Fibroblast of lung (primary cell): ENCODE data around the gene JAKMIP1. TPM values are rescaled to one million over a fixed set of nuclear protein-coding genes. Genes with fewer than 3 reads are reported as not detected.

Experiments
- DNase-seq, 2 donors: peaks; one replicate each; pipeline versions ENCODE4 v3.0.0 to v3.0.0-alpha.2; 2010; ENCODE audit warnings: low read depth in 2 of 2
- H2AFZ ChIP-seq: 2 replicates; pipeline ENCODE4 v1.5.1; 2012; ENCODE audit warnings: low read length, control low read depth, inconsistent platforms
- H3K27ac ChIP-seq: 2 replicates; pipeline ENCODE4 v1.5.1; 2011; ENCODE audit warnings: low read length, control low read depth; ENCODE audit not compliant: insufficient read depth
- H3K27me3 ChIP-seq: 2 replicates; pipeline ENCODE4 v1.5.1; 2011; ENCODE audit warnings: mild to moderate bottlenecking, low read length; ENCODE audit not compliant: control insufficient read depth, insufficient read depth
- H3K36me3 ChIP-seq: 2 replicates; pipeline ENCODE4 v1.5.1; 2011; ENCODE audit warnings: low read length; ENCODE audit not compliant: control insufficient read depth, insufficient read depth
- H3K4me1 ChIP-seq: 2 replicates; pipeline ENCODE4 v1.5.1; 2011; ENCODE audit warnings: low read length; ENCODE audit not compliant: control insufficient read depth, insufficient read depth; ENCODE audit errors: extremely low read depth
- H3K4me2 ChIP-seq: 2 replicates; pipeline ENCODE4 v1.5.1; 2011; ENCODE audit warnings: low read length, control low read depth; ENCODE audit not compliant: insufficient read depth; ENCODE audit errors: extremely low read depth
- H3K4me3 ChIP-seq, 4 experiments: fragments of 200-600 bp in 1 of 4; sonication (generic) in 1 of 4; replicated peaks in 1 of 4; 2 replicates each; pipeline ENCODE4 v1.5.1; 2011 to 2016; ENCODE audit warnings: low read length in 4 of 4, low read depth in 3 of 4, mild to moderate bottlenecking in 3 of 4, control low read depth in 2 of 4, inconsistent platforms in 1 of 4, mixed read lengths in 1 of 4; ENCODE audit not compliant: insufficient read depth in 1 of 4; ENCODE audit errors: control extremely low read depth in 1 of 4
- H3K79me2 ChIP-seq: 2 replicates; pipeline ENCODE4 v1.5.1; 2012; ENCODE audit warnings: mild to moderate bottlenecking, low read length, inconsistent platforms; ENCODE audit not compliant: control insufficient read depth, insufficient read depth
- H3K9ac ChIP-seq: 2 replicates; pipeline ENCODE4 v1.5.1; 2011; ENCODE audit warnings: mild to moderate bottlenecking, low read length, control low read depth; ENCODE audit not compliant: insufficient read depth
- H3K9me3 ChIP-seq: 2 replicates; pipeline ENCODE4 v1.5.1; 2012; ENCODE audit warnings: low read depth, low read length; ENCODE audit not compliant: control insufficient read depth, insufficient read depth
- H4K20me1 ChIP-seq: 2 replicates; pipeline ENCODE4 v1.5.1; 2011; ENCODE audit warnings: low read length; ENCODE audit not compliant: control insufficient read depth, insufficient read depth; ENCODE audit errors: extremely low read depth
- CTCF ChIP-seq, 2 donors: IDR thresholded peaks in 1 of 2; conservative IDR thresholded peaks in 1 of 2; 1 replicate in 1 of 2; 2 replicates in 1 of 2; pipeline ENCODE4 v1.5.1; 2011 to 2012; ENCODE audit warnings: low read length in 2 of 2, control low read depth in 1 of 2, inconsistent platforms in 1 of 2, low read depth in 1 of 2, mild to moderate bottlenecking in 1 of 2
- EZH2 ChIP-seq: IDR thresholded peaks from 2 replicates; pipeline ENCODE4 v1.5.1; 2012; ENCODE audit warnings: low read length, control low read depth, mild to moderate bottlenecking; ENCODE audit errors: missing control alignments
- polyA plus RNA-seq, 2 donors: library from polyadenylated mRNA; depleted of rRNA in 1 of 2; stranded (reverse) in 1 of 2; unstranded in 1 of 2; fragments of >200 nt; gene quantifications; 2 replicates each; pipeline ENCODE4 v1.2.1, GENCODE V29; 2011 to 2012; ENCODE audit warnings: missing spikeins in 1 of 2
- total RNA-seq: library from RNA; depleted of rRNA; stranded (reverse); fragments of >200 nt; gene quantifications from 2 replicates; pipeline ENCODE4 v1.2.1, GENCODE V29; 2014

The JAKMIP1 gene
- total and polyA plus RNA-seq, 2 donors (not counting 1 experiment from before 2014, with no cell fraction given) = not detected

GRCh38 chr4:6197433-6198174 is 2.7 kb downstream of the JAKMIP1 start:
- TF ChIP-seq EZH2 = no peak
- TF ChIP-seq CTCF (conservative IDR thresholded peaks at IDR 0.05 in 1 of 2, IDR thresholded peaks at IDR 0.05 in 1 of 2; ENCODE audit: low read depth in 1 of 2, low read length in 2 of 2) = no peak
- Histone ChIP-seq H3K9ac (no peak overlapping the region), H3K4me3 (no peak overlapping the region), H3K27ac (no peak overlapping the region), H3K4me1 (no peaks in the 10 kb centered on the region), H3K79me2 (no peaks in the 10 kb centered on the region), H3K4me2 (no peak overlapping the region), H3K27me3 (peaks cover 7% of the 10 kb centered on the region), H3K36me3 (no peaks in the 10 kb centered on the region), H4K20me1 (no peaks in the 10 kb centered on the region), H3K9me3 (no peaks in the 10 kb centered on the region), H2AFZ (no peak overlapping the region)
- DNase-seq = no peak

- H2AFZ ChIP-seq = no peak overlapping the region
- no peaks in the 10 kb centered on the region for H3K79me2 ChIP-seq
- no peak overlapping the region for H3K4me3 ChIP-seq
- no peak overlapping the region for H3K9ac ChIP-seq
- DNase-seq = no peak
- H3K9me3 ChIP-seq = no peaks in the 10 kb centered on the region
- peaks cover 7% of the 10 kb centered on the region for H3K27me3 ChIP-seq
- H3K4me1 ChIP-seq = no peaks in the 10 kb centered on the region
- H4K20me1 ChIP-seq = no peaks in the 10 kb centered on the region
- TF ChIP-seq EZH2 (no peak), CTCF (conservative IDR thresholded peaks at IDR 0.05 in 1 of 2, IDR thresholded peaks at IDR 0.05 in 1 of 2; ENCODE audit: low read depth in 1 of 2, low read length in 2 of 2) (no peak)
- H3K27ac ChIP-seq = no peak overlapping the region
- no peak overlapping the region for H3K4me2 ChIP-seq
- H3K36me3 ChIP-seq = no peaks in the 10 kb centered on the region
These were observed 3.5 kb downstream of the JAKMIP1 start for GRCh38 chr4:6196871-6197270.

GRCh38 chr4:6196324-6196723 is 4.0 kb downstream of the JAKMIP1 start:
- no peaks in the 10 kb centered on the region for H3K9me3 ChIP-seq
- no peak overlapping the region for H3K27ac ChIP-seq
- no peaks in the 10 kb centered on the region for H3K36me3 ChIP-seq
- no peaks in the 10 kb centered on the region for H4K20me1 ChIP-seq
- no peak overlapping the region for H3K4me3 ChIP-seq
- no peak for TF ChIP-seq EZH2
- TF ChIP-seq CTCF (conservative IDR thresholded peaks at IDR 0.05 in 1 of 2, IDR thresholded peaks at IDR 0.05 in 1 of 2; ENCODE audit: low read depth in 1 of 2, low read length in 2 of 2) = no peak
- H3K9ac ChIP-seq = no peak overlapping the region
- H3K27me3 ChIP-seq = peaks cover 7% of the 10 kb centered on the region
- H3K4me1 ChIP-seq = no peaks in the 10 kb centered on the region
- H3K79me2 ChIP-seq = no peaks in the 10 kb centered on the region
- no peak overlapping the region for H3K4me2 ChIP-seq
- DNase-seq = no peak
- no peak overlapping the region for H2AFZ ChIP-seq
